GM12878 (cell line): ENCODE data around the gene OTOGL. TPM values are rescaled to one million over a fixed set of nuclear protein-coding genes. Genes with fewer than 3 reads are reported as not detected.
A peak's percentile ranks its signal among the peaks of the same experiment; 100 is the strongest.

Experiments used
- ATAC-seq: fragments of 200-7000 bp; cut with Tn5 transposase; 3 replicates; pipeline ENCODE4 v1.9.1; 2020; ENCODE audit warnings: mild to moderate bottlenecking, moderate library complexity
- BruUV-seq: library from RNA; stranded (reverse); fragments of 400-500 nt; replicated peaks from 2 replicates; lab custom pipeline; 2021; lab: Mats Ljungman, UMichigan
- CTCF ChIA-PET: fragments of 300-600 bp; sonication (Branson Sonifier 250); formaldehyde crosslinking; extraction: SDS; loops from one replicate; lab custom pipeline; 2021; ENCODE audit warnings: inconsistent platforms; lab: Yijun Ruan, JAX
- POLR2A ChIA-PET: fragments of 350-600 bp; formaldehyde crosslinking; extraction: SDS; loops from one replicate; lab custom pipeline; 2021; ENCODE audit warnings: inconsistent platforms; lab: Charles Lee
- RAD21 ChIA-PET: fragments of 300-600 bp; sonication (Branson Sonifier 250); formaldehyde crosslinking; loops from one replicate; lab custom pipeline; 2023; ENCODE audit warnings: antibody characterized with exemption; ENCODE audit not compliant: unreplicated experiment; lab: Charles Lee
- SMC1A ChIA-PET: fragments of 300-600 bp; sonication (Branson Sonifier 250); formaldehyde crosslinking; loops from one replicate; lab custom pipeline; 2023; ENCODE audit not compliant: unreplicated experiment, uncharacterized antibody; lab: Charles Lee
- DNase-seq: peaks from one replicate; pipeline ENCODE4 v3.0.0-alpha.2; 2011; ENCODE audit warnings: low read depth, low spot score
- FAIRE-seq: peaks from 3 replicates; lab custom pipeline; 2011; peaks lifted over from hg19 to GRCh38; lab: Jason Lieb, UNC
- H2AFZ ChIP-seq: 2 replicates; pipeline ENCODE4 v1.6.0; 2011; ENCODE audit warnings: low read depth, low read length, control low read depth; ENCODE audit not compliant: control insufficient read depth
- H3K27ac ChIP-seq: 2 replicates; pipeline ENCODE4 v1.5.1; 2011; ENCODE audit warnings: control low read depth; ENCODE audit not compliant: control insufficient read depth, insufficient read depth
- H3K27me3 ChIP-seq, 2 experiments: replicated peaks in 1 of 2; 2 replicates each; pipeline versions ENCODE4 v1.6.0 to v1.6.1; 2011; ENCODE audit warnings: low read length in 1 of 2; ENCODE audit not compliant: control insufficient read depth in 2 of 2, insufficient read depth in 2 of 2
- H3K36me3 ChIP-seq, 2 experiments: 2 replicates each; pipeline ENCODE4 v1.5.1; 2011; ENCODE audit warnings: low read length in 1 of 2; ENCODE audit not compliant: control insufficient read depth in 2 of 2, insufficient read depth in 2 of 2
- H3K4me1 ChIP-seq: 2 replicates; pipeline ENCODE4 v1.6.1; 2011; ENCODE audit warnings: mild to moderate bottlenecking, low read length, moderate library complexity, mixed read lengths; ENCODE audit not compliant: control insufficient read depth, insufficient read depth
- H3K4me2 ChIP-seq: 2 replicates; pipeline ENCODE4 v1.6.0; 2011; ENCODE audit warnings: control low read depth; ENCODE audit not compliant: control insufficient read depth, insufficient read depth
- H3K4me3 ChIP-seq: fragments of 200-600 bp; sonication (generic); 2 replicates; pipeline ENCODE4 v1.5.1; 2016
- H3K79me2 ChIP-seq: 2 replicates; pipeline ENCODE4 v1.6.0; 2011; ENCODE audit warnings: low read length; ENCODE audit not compliant: control insufficient read depth, insufficient read depth
- H3K9ac ChIP-seq: 2 replicates; pipeline ENCODE4 v1.8.0; 2011; ENCODE audit warnings: low read length, control low read depth, mixed read lengths; ENCODE audit not compliant: control insufficient read depth, insufficient read depth
- H3K9me3 ChIP-seq: replicated peaks from 3 replicates; pipeline ENCODE4 v1.5.1; 2011; ENCODE audit warnings: mild to moderate bottlenecking, low read length; ENCODE audit not compliant: control insufficient read depth, insufficient read depth
- H4K20me1 ChIP-seq: 2 replicates; pipeline ENCODE4 v1.6.0; 2011; ENCODE audit not compliant: control insufficient read depth, insufficient read depth
- BACH1 ChIP-seq: fragments of 450-650 bp; IDR thresholded peaks from 2 replicates; pipeline ENCODE4 v1.6.1; 2017; ENCODE audit warnings: mild to moderate bottlenecking, borderline replicate concordance
- BCL11A ChIP-seq: IDR thresholded peaks from 2 replicates; pipeline ENCODE4 v1.6.1; 2011; ENCODE audit warnings: low read depth, low read length
- CREM ChIP-seq: IDR thresholded peaks from 2 replicates; pipeline ENCODE4 v1.6.1; 2014; ENCODE audit warnings: antibody characterized with exemption, low read depth
- DPF2 ChIP-seq: fragments of 450-650 bp; IDR thresholded peaks from 2 replicates; pipeline ENCODE4 v1.6.1; 2017; ENCODE audit warnings: mild to moderate bottlenecking
- EP300 ChIP-seq, 2 experiments: fragments of 150-350 bp in 1 of 2; IDR thresholded peaks; 2 replicates each; pipeline ENCODE4 v1.6.1; 2011 to 2012; ENCODE audit warnings: low read depth in 2 of 2, low read length in 2 of 2, borderline replicate concordance in 1 of 2, improper control_type of control experiment in 1 of 2, inconsistent platforms in 1 of 2; ENCODE audit not compliant: control insufficient read depth in 1 of 2
- GABPA ChIP-seq: IDR thresholded peaks from 2 replicates; pipeline ENCODE4 v1.6.1; 2014; ENCODE audit warnings: antibody characterized with exemption, low read depth, mild to moderate bottlenecking, inconsistent platforms
- IKZF1 ChIP-seq: fragments of 450-650 bp; conservative IDR thresholded peaks from 2 replicates; pipeline ENCODE4 v1.6.1; 2017; ENCODE audit warnings: antibody characterized with exemption, mild to moderate bottlenecking
- IKZF2 ChIP-seq, 2 experiments: fragments of 450-650 bp; IDR thresholded peaks; 2 replicates each; pipeline ENCODE4 v1.6.1; 2017; ENCODE audit warnings: mild to moderate bottlenecking in 2 of 2, moderate library complexity in 2 of 2
- JUND ChIP-seq: IDR thresholded peaks from 2 replicates; pipeline ENCODE4 v1.6.1; 2012; ENCODE audit warnings: low read depth, mild to moderate bottlenecking, low read length, improper control_type of control experiment, moderate library complexity
- KLF5 ChIP-seq: fragments of 450-650 bp; IDR thresholded peaks from 2 replicates; pipeline ENCODE4 v1.6.1; 2014; ENCODE audit warnings: mild to moderate bottlenecking; ENCODE audit not compliant: partially characterized antibody
- MEF2A ChIP-seq: IDR thresholded peaks from 2 replicates; pipeline ENCODE4 v1.6.1; 2011; ENCODE audit warnings: low read depth, mild to moderate bottlenecking, low read length, moderate library complexity; ENCODE audit not compliant: insufficient read depth
- PAX8 ChIP-seq: fragments of 450-650 bp; IDR thresholded peaks from 2 replicates; pipeline ENCODE4 v1.6.1; 2017; ENCODE audit warnings: mild to moderate bottlenecking, moderate library complexity
- PML ChIP-seq: IDR thresholded peaks from 2 replicates; pipeline ENCODE4 v1.6.1; 2012; ENCODE audit warnings: low read length, inconsistent platforms
- RCOR1 ChIP-seq: conservative IDR thresholded peaks from 2 replicates; pipeline ENCODE4 v1.6.1; 2012; ENCODE audit warnings: low read depth, low read length, improper control_type of control experiment
- SP1 ChIP-seq: IDR thresholded peaks from one replicate; pipeline ENCODE4 v1.6.1; 2011; ENCODE audit warnings: low read depth, low read length
- SPI1 ChIP-seq: IDR thresholded peaks from 2 replicates; pipeline ENCODE4 v1.6.1; 2011; ENCODE audit warnings: low read depth, mild to moderate bottlenecking, low read length, moderate library complexity, borderline replicate concordance; ENCODE audit not compliant: insufficient read depth
- TBL1XR1 ChIP-seq: IDR thresholded peaks from 2 replicates; pipeline ENCODE4 v1.6.1; 2012; ENCODE audit warnings: low read depth, low read length, improper control_type of control experiment
- TCF3 ChIP-seq: IDR thresholded peaks from 2 replicates; pipeline ENCODE4 v1.6.1; 2012; ENCODE audit warnings: low read depth, mild to moderate bottlenecking, low read length, borderline replicate concordance; ENCODE audit not compliant: insufficient read depth
- ZNF217 ChIP-seq: fragments of 450-650 bp; IDR thresholded peaks from 2 replicates; pipeline ENCODE4 v1.6.1; 2017; ENCODE audit warnings: antibody characterized with exemption, mild to moderate bottlenecking
- WGBS: methylation state at CpG from one replicate; pipeline ENCODE4 v1.1.6; 2016; ENCODE audit warnings: low lambda C conversion rate; ENCODE audit not compliant: insufficient replicate concordance, insufficient coverage; ENCODE audit errors: missing lambda C conversion rate; 5-methylcytosine and 5-hydroxymethylcytosine counted together
- in situ Hi-C: fragments of 300-500 bp; cut with MboI; formaldehyde crosslinking; loops from 9 replicates; pipeline ENCODE4 v1.14.3; 2018; ENCODE audit warnings: mixed read lengths
- intact Hi-C: fragments of 100-400 bp; cut with micrococcal nuclease; formaldehyde crosslinking; loops from one replicate; pipeline ENCODE4 v1.14.2; 2022; ENCODE audit not compliant: unreplicated experiment
- polyA plus RNA-seq, 11 experiments: library from polyadenylated mRNA; depleted of rRNA in 4 of 11; unstranded in 6 of 11; stranded (reverse) in 5 of 11; fragments of >200 nt; fragmentation: Nextera tagmentation in 4 of 11; fragmentation: Illumina TruSeq in 1 of 11; extraction: Ambion mirVana in 4 of 11; extraction: Trizol in 1 of 11; gene quantifications; 1 replicate in 1 of 11; 2 replicates in 10 of 11; pipeline versions ENCODE4 v1.2.1 to v1.2.3, GENCODE V29; 2011 to 2016; ENCODE audit warnings: inconsistent platforms in 2 of 11, missing spikeins in 2 of 11, low read depth in 1 of 11
- total RNA-seq, 4 experiments: library from RNA; depleted of rRNA in 3 of 4; stranded (reverse); fragments of >200 nt in 3 of 4; fragmentation: Illumina TruSeq in 1 of 4; extraction: Trizol in 1 of 4; gene quantifications; 2 replicates each; pipeline versions ENCODE4 v1.2.1 to v1.2.3, GENCODE V29; 2013 to 2021
- TF ChIP-seq, protein P1 (sequence below): fragments of 450-650 bp; IDR thresholded peaks from 2 replicates; pipeline ENCODE4 v1.6.1; 2017; ENCODE audit warnings: low read depth, mild to moderate bottlenecking, moderate library complexity
- TF ChIP-seq, protein P2 (sequence below): fragments of 450-650 bp; IDR thresholded peaks from 2 replicates; pipeline ENCODE4 v1.6.1; 2017; ENCODE audit warnings: mild to moderate bottlenecking, low read depth, inconsistent platforms; ENCODE audit not compliant: poor library complexity, severe bottlenecking

The OTOGL gene
- total and polyA plus RNA-seq, 10 of the 15 experiments (the other 5 are each of a cell fraction or from before 2014, with no cell fraction given), result 0.04 to 3.7 (median 0.27) TPM

DNA sequence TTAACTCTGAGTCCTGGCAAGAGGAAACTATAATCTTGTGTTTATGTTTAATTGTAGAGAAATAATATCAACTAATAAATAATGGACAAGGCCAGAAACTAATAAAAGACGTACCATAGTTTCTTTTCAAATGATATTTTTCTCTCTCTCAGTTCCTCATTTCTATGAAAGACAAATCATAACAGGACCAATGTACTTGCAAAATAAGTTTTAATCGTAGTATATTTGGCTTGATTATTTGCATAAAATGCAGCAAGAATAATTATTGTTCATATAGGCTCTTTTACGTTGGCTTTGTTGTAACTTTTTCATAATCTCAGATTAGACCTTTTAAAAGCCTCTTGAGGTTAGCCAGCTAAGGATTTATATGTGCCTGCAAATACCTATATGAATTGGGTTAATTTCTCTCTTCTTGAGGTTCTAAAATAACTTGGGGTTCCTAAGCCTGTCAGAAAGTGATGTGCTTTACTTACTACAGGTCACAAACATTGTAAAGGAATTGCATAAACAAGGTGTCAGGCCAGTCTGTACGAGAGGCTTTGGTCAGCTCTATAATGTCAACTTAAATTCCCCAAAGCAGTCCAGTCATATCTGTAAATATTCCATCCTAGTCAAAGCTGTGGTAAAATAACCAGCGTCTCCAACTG is 191.9 kb downstream of the OTOGL start:
- H2AFZ ChIP-seq, result no peak overlapping the region
- ChIA-PET CTCF (interaction anchor here (1.1 to 1.3 kb wide), 3 partner anchors 14 to 96 kb away, joined by 3 to 12 read pairs (median 4); no protein-coding TSS in a partner anchor), POLR2A (no interaction called here), SMC1A (interaction anchor here (0.8 to 1.1 kb wide), 6 partner anchors 8 to 602 kb away, joined by 3 to 7 read pairs (median 4); no protein-coding TSS in a partner anchor), RAD21 (interaction anchor here (1.0 to 1.6 kb wide), 2 partner anchors 9 to 21 kb away, joined by 4 read pairs; no protein-coding TSS in a partner anchor)
- no peak overlapping the region for H3K4me3 ChIP-seq
- peaks cover 12% of the 10 kb centered on the region; the same call in 2 of the 3 replicates for H3K9me3 ChIP-seq
- H3K4me2 ChIP-seq, result 0 out of 2 replicates have a peak overlapping the region, but pooled peaks have one; percentile 5
- no TSS peak for BruUV-seq
- DNase-seq (peak; percentile 38), FAIRE-seq (peak; percentile 78), ATAC-seq (peak; percentile 71)
- H3K27ac ChIP-seq, result peak overlapping the region; percentile 54
- H3K9ac ChIP-seq, result no peak overlapping the region
- WGBS, result 7% methylated on average over 5 of the region's 5 CpGs
- peaks cover 29% of the 10 kb centered on the region for H3K4me1 ChIP-seq
- H3K27me3 ChIP-seq, result no peaks in the 10 kb centered on the region
- no peaks in the 10 kb centered on the region for H4K20me1 ChIP-seq
- intact Hi-C loops (loop anchor here (1.0 to 5.0 kb wide), 2 partner anchors 8 to 486 kb away; no protein-coding TSS in a partner anchor), in situ Hi-C loops (loop anchor here (10.0 kb wide), 1 partner anchor 484 kb away; no protein-coding TSS in a partner anchor)
- no peaks in the 10 kb centered on the region for H3K79me2 ChIP-seq
- H3K36me3 ChIP-seq, result no peaks in the 10 kb centered on the region
- TF ChIP-seq PML (peak; percentile 51; the same call in 1 of the 2 replicates), BCL11A (peak; percentile 55; the same call in 1 of the 2 replicates), KLF5 (no peak), CREM (peak; percentile 70), PAX8 (no peak), RCOR1 (0 out of 2 replicates have a peak, but pooled peaks have one; percentile 54), ZNF217 (peak; percentile 88; the same call in 1 of the 2 replicates), SPI1 (peak; percentile 95), TCF3 (no peak), DPF2 (peak; percentile 92), EP300 (IDR thresholded peaks at IDR 0.05; ENCODE audit: borderline replicate concordance in 1 of 2, control insufficient read depth in 1 of 2, low read depth in 2 of 2, low read length in 2 of 2) (peak; percentile 71 to 80), TBL1XR1 (peak; percentile 73), IKZF2 (IDR thresholded peaks at IDR 0.05) (peak; percentile 30 to 62; a peak in 3 of 4 replicates), IKZF1 (peak; percentile 33; the same call in 1 of the 2 replicates), JUND (peak; percentile 76; the same call in 1 of the 2 replicates), GABPA (peak; percentile 42; the same call in 1 of the 2 replicates), SP1 (no peak), MEF2A (peak; percentile 89), BACH1 (peak; percentile 71; the same call in 1 of the 2 replicates)
- TF ChIP-seq, protein P1, sequence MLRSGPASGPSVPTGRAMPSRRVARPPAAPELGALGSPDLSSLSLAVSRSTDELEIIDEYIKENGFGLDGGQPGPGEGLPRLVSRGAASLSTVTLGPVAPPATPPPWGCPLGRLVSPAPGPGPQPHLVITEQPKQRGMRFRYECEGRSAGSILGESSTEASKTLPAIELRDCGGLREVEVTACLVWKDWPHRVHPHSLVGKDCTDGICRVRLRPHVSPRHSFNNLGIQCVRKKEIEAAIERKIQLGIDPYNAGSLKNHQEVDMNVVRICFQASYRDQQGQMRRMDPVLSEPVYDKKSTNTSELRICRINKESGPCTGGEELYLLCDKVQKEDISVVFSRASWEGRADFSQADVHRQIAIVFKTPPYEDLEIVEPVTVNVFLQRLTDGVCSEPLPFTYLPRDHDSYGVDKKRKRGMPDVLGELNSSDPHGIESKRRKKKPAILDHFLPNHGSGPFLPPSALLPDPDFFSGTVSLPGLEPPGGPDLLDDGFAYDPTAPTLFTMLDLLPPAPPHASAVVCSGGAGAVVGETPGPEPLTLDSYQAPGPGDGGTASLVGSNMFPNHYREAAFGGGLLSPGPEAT, result peak; percentile 63
- TF ChIP-seq, protein P2, sequence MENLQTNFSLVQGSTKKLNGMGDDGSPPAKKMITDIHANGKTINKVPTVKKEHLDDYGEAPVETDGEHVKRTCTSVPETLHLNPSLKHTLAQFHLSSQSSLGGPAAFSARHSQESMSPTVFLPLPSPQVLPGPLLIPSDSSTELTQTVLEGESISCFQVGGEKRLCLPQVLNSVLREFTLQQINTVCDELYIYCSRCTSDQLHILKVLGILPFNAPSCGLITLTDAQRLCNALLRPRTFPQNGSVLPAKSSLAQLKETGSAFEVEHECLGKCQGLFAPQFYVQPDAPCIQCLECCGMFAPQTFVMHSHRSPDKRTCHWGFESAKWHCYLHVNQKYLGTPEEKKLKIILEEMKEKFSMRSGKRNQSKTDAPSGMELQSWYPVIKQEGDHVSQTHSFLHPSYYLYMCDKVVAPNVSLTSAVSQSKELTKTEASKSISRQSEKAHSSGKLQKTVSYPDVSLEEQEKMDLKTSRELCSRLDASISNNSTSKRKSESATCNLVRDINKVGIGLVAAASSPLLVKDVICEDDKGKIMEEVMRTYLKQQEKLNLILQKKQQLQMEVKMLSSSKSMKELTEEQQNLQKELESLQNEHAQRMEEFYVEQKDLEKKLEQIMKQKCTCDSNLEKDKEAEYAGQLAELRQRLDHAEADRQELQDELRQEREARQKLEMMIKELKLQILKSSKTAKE, result peak; percentile 59
